ENCODE data around the gene HSBP1L1. TPM values are rescaled to one million over a fixed set of nuclear protein-coding genes. Genes with fewer than 3 reads are reported as not detected.

The HSBP1L1 gene
- total and polyA plus RNA-seq, 2 of the 8 experiments (the other 6 are each of a cell fraction or from before 2014, with no cell fraction given): 1.0 to 1.3 TPM

GRCh38 chr18:79962311-79962710 is 2.1 kb upstream of the HSBP1L1 start:
- Histone ChIP-seq H3K79me2 (ENCODE audit: control insufficient read depth in 1 of 2, insufficient read depth in 2 of 2, low read length in 2 of 2) (no peaks in the 10 kb centered on the region), H4K8ac (ENCODE audit: extremely low read depth, insufficient read depth, low read length) (no peak overlapping the region), H4K5ac (ENCODE audit: insufficient read length, low read depth, low read length) (no peak overlapping the region), H3K79me1 (ENCODE audit: low read depth, low read length) (no peaks in the 10 kb centered on the region), H3K4me2 (ENCODE audit: insufficient read depth in 1 of 2, low read depth in 2 of 2, low read length in 2 of 2) (no peak overlapping the region), H3K4ac (replicated peaks; ENCODE audit: insufficient read length, low read depth, low read length) (no peak overlapping the region), H3K27me3 (replicated peaks in 1 of 4; ENCODE audit: control insufficient read depth in 3 of 4, extremely low read depth in 1 of 4, insufficient read depth in 3 of 4, low read length in 3 of 4) (peaks cover 3 to 55% (median 45%) of the 10 kb centered on the region in 4 experiments), H2BK120ac (replicated peaks; ENCODE audit: low read depth, low read length) (no peak overlapping the region), H3K23me2 (ENCODE audit: low read depth, low read length) (peaks cover 2% of the 10 kb centered on the region; the same call in 1 of the 2 replicates), H2AFZ (ENCODE audit: low read length) (no peak overlapping the region), H3K4me1 (replicated peaks in 1 of 4; ENCODE audit: control insufficient read depth in 3 of 4, insufficient read depth in 4 of 4, low read length in 3 of 4) (peaks cover 2 to 25% (median 22%) of the 10 kb centered on the region in 4 experiments; a peak in 6 of 7 replicates), H3K14ac (ENCODE audit: insufficient read length) (no peak overlapping the region), H3K4me3 (ENCODE audit: extremely low read depth in 1 of 4, insufficient read depth in 2 of 4, low read depth in 3 of 4, low read length in 4 of 4) (no peak overlapping the region), H4K91ac (replicated peaks; ENCODE audit: insufficient read length, low read length) (no peak overlapping the region), H2BK20ac (ENCODE audit: low read length) (no peak overlapping the region), H3K23ac (ENCODE audit: insufficient read length) (no peak overlapping the region), H3K9ac (replicated peaks in 1 of 4; ENCODE audit: extremely low read depth in 1 of 4, low read depth in 3 of 4, low read length in 3 of 4) (no peak overlapping the region), H2BK5ac (ENCODE audit: low read depth, low read length) (no peak overlapping the region), H3K36me3 (ENCODE audit: control insufficient read depth in 2 of 4, insufficient read depth in 4 of 4, low read length in 3 of 4) (no peaks in the 10 kb centered on the region), H3K27ac (ENCODE audit: low read depth, low read length) (no peak overlapping the region), H2BK12ac (ENCODE audit: low read depth, low read length) (no peak overlapping the region), H2AK5ac (ENCODE audit: low read depth, low read length) (no peak overlapping the region), H3K9me3 (ENCODE audit: insufficient read depth in 2 of 2, low read depth in 1 of 2, low read length in 1 of 2) (no peaks in the 10 kb centered on the region), H3K56ac (replicated peaks; ENCODE audit: insufficient read length, low read depth, low read length) (no peak overlapping the region), H2BK15ac (ENCODE audit: low read length) (no peak overlapping the region), H4K20me1 (replicated peaks in 1 of 2; ENCODE audit: control insufficient read depth in 1 of 2, insufficient read depth in 2 of 2, low read length in 2 of 2) (peaks cover 2 to 10% of the 10 kb centered on the region in 2 experiments), H3K18ac (ENCODE audit: extremely low read depth, low read length) (no peak overlapping the region)
- DNase-seq (ENCODE audit: low read depth in 1 of 2, low spot score in 2 of 2): no peak
- 85% methylated on average over 9 of the region's 10 CpGs; no CpG with 5 or more reads in 1 of the 2 experiments for WGBS, 2 experiments (ENCODE audit: extremely low coverage in 1 of 2, insufficient coverage in 1 of 2, insufficient read length in 1 of 2, insufficient replicate concordance in 2 of 2, low coverage in 1 of 2, low lambda C conversion rate in 2 of 2, missing lambda C conversion rate in 1 of 2)
- no peak for FAIRE-seq
- TF ChIP-seq EGR1 (IDR thresholded peaks at IDR 0.05; ENCODE audit: borderline replicate concordance, low read depth, low read length) (no peak), SIRT6 (IDR thresholded peaks at IDR 0.05; ENCODE audit: low read length) (no peak), GABPA (IDR thresholded peaks at IDR 0.05; ENCODE audit: borderline replicate concordance, insufficient read depth, low read length) (no peak), SP4 (IDR thresholded peaks at IDR 0.05; ENCODE audit: low read length) (no peak), BACH1 (IDR thresholded peaks at IDR 0.05; ENCODE audit: low read length) (no peak), CBX5 (IDR thresholded peaks at IDR 0.05; ENCODE audit: low read depth, low read length) (no peak)
- CTCF ChIA-PET (ENCODE audit: partially characterized antibody): interaction anchor here (0.5 to 3.0 kb wide), 9 partner anchors 10 to 241 kb away, joined by 3 to 17 read pairs (median 3); partner anchors contain the start of gene SLC66A2
- POLR2A ChIA-PET (ENCODE audit: partially characterized antibody): interaction anchor here (1.3 kb wide), 1 partner anchor 12 kb away, joined by 5 read pairs; no protein-coding TSS in a partner anchor
